Liver (tissue), 3 donors: ENCODE results near the gene HINT1.

ENCODE experiments used
- CTCF ChIP-seq: fragments of 150-350 bp; IDR thresholded peaks from 2 replicates; pipeline ENCODE4 v1.5.1; 2017; ENCODE audit warnings: improper control_type of control experiment, low read depth, low read length; ENCODE audit not compliant: missing input control
- FOXA1 ChIP-seq: IDR thresholded peaks from 2 replicates; pipeline ENCODE4 v1.6.1; 2016; ENCODE audit warnings: antibody characterized with exemption
- GABPA ChIP-seq, 2 donors: IDR thresholded peaks in 1 of 2; conservative IDR thresholded peaks in 1 of 2; 2 replicates each; pipeline ENCODE4 v1.6.1; 2016; ENCODE audit warnings: antibody characterized with exemption in 2 of 2, mild to moderate bottlenecking in 1 of 2, moderate library complexity in 1 of 2
- HNF4A ChIP-seq, 2 donors: conservative IDR thresholded peaks; 2 replicates each; pipeline ENCODE4 v1.6.1; 2016; ENCODE audit warnings: antibody characterized with exemption in 2 of 2, mild to moderate bottlenecking in 2 of 2
- RXRA ChIP-seq, 2 donors: IDR thresholded peaks; 2 replicates each; pipeline ENCODE4 v1.6.1; 2017 to 2018; ENCODE audit warnings: antibody characterized with exemption in 2 of 2, mild to moderate bottlenecking in 1 of 2
- SP1 ChIP-seq: IDR thresholded peaks from 2 replicates; pipeline ENCODE4 v1.6.1; 2018; ENCODE audit warnings: antibody characterized with exemption, mild to moderate bottlenecking
- TAF1 ChIP-seq: conservative IDR thresholded peaks from 2 replicates; pipeline ENCODE4 v1.6.1; 2016; ENCODE audit warnings: antibody characterized with exemption, mild to moderate bottlenecking
- ZBTB33 ChIP-seq: IDR thresholded peaks from 2 replicates; pipeline ENCODE4 v1.6.1; 2016; ENCODE audit warnings: antibody characterized with exemption
- TF ChIP-seq, protein P1 (sequence below): IDR thresholded peaks from 2 replicates; pipeline ENCODE4 v1.6.1; 2016; ENCODE audit warnings: antibody characterized with exemption
- donor health status: healthy.
- donor health status: healthy.

- TF ChIP-seq HNF4A (conservative IDR thresholded peaks at IDR 0.05) = no peak
- no peak for TF ChIP-seq CTCF
- no peak for TF ChIP-seq SP1
- TF ChIP-seq FOXA1 = no peak
- no peak for TF ChIP-seq ZBTB33
- no peak for TF ChIP-seq GABPA (IDR thresholded peaks at IDR 0.05 in 1 of 2, conservative IDR thresholded peaks at IDR 0.05 in 1 of 2)
- TF ChIP-seq TAF1 = no peak
- TF ChIP-seq RXRA (IDR thresholded peaks at IDR 0.05) = no peak
- TF ChIP-seq, protein P1, sequence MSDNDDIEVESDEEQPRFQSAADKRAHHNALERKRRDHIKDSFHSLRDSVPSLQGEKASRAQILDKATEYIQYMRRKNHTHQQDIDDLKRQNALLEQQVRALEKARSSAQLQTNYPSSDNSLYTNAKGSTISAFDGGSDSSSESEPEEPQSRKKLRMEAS = no peak
These were observed 20.6 kb upstream of the HINT1 start for GRCh38 chr5:131185523-131186104.
